Measurements from ENCODE around the gene MORC2. TPM values are rescaled to one million over a fixed set of nuclear protein-coding genes. Genes with fewer than 3 reads are reported as not detected.

The MORC2 gene
- total and polyA plus RNA-seq, 10 of the 15 experiments (the other 5 are each of a cell fraction or from before 2014, with no cell fraction given) = 1.7 to 16.3 (median 9.0) TPM

- POLR2A ChIA-PET = interaction anchor here (1.2 to 2.9 kb wide), 2 partner anchors 156 to 285 kb away, joined by 3 to 8 read pairs; partner anchors contain the start of gene SLC35E4
- BruUV-seq (replicated peaks) = no TSS peak
- Histone ChIP-seq H3K9me3 (replicated peaks; ENCODE audit: control insufficient read depth, insufficient read depth, low read length) (no peaks in the 10 kb centered on the region; the same call in 1 of the 3 replicates), H2AFZ (ENCODE audit: control insufficient read depth, low read depth, low read length) (no peak overlapping the region), H3K36me3 (ENCODE audit: control insufficient read depth in 2 of 2, insufficient read depth in 2 of 2, low read length in 1 of 2) (no peaks in the 10 kb centered on the region), H3K4me2 (ENCODE audit: control insufficient read depth, insufficient read depth) (no peak overlapping the region; the same call in 1 of the 2 replicates), H3K27ac (ENCODE audit: control insufficient read depth, insufficient read depth) (no peak overlapping the region), H4K20me1 (ENCODE audit: control insufficient read depth, insufficient read depth) (no peaks in the 10 kb centered on the region), H3K9ac (ENCODE audit: control insufficient read depth, insufficient read depth, low read length) (no peak overlapping the region), H3K4me3 (no peak overlapping the region), H3K27me3 (replicated peaks in 1 of 2; ENCODE audit: control insufficient read depth in 2 of 2, insufficient read depth in 2 of 2, low read length in 1 of 2) (no peaks in the 10 kb centered on the region), H3K79me2 (ENCODE audit: control insufficient read depth, insufficient read depth, low read length) (peaks cover 3% of the 10 kb centered on the region; the same call in 1 of the 2 replicates), H3K4me1 (ENCODE audit: control insufficient read depth, insufficient read depth, low read length) (peaks cover 3% of the 10 kb centered on the region; the same call in 1 of the 2 replicates)
- RAD21 ChIA-PET (ENCODE audit: unreplicated experiment) = interaction anchor here (0.6 to 4.7 kb wide), 9 partner anchors 11 to 537 kb away, joined by 3 to 34 read pairs (median 5); no protein-coding TSS in a partner anchor
- in situ Hi-C loops (cut with MboI) = loop anchor here (25.0 kb wide), 2 partner anchors 158 to 283 kb away; partner anchors contain the start of gene SLC35E4
- SMC1A ChIA-PET (ENCODE audit: uncharacterized antibody, unreplicated experiment) = interaction anchor here (0.6 to 5.3 kb wide), 8 partner anchors 10 to 315 kb away, joined by 3 to 38 read pairs (median 4); no protein-coding TSS in a partner anchor
- no peak for ATAC-seq
- intact Hi-C loops (cut with micrococcal nuclease; ENCODE audit: unreplicated experiment) = loop anchor here (1.0 kb wide), 2 partner anchors 157 to 286 kb away; no protein-coding TSS in a partner anchor
- no peak for FAIRE-seq
- DNase-seq (ENCODE audit: low read depth, low spot score) = no peak
- CTCF ChIA-PET = interaction anchor here (0.6 to 6.1 kb wide), 28 partner anchors 11 to 853 kb away, joined by 3 to 82 read pairs (median 4); partner anchors contain the start of genes RNF185, SLC35E4 and SMTN
- 81% methylated on average over 7 of the region's 7 CpGs for WGBS (ENCODE audit: insufficient coverage, insufficient replicate concordance, low lambda C conversion rate, missing lambda C conversion rate)
- TF ChIP-seq ZNF384 (IDR thresholded peaks at IDR 0.05; ENCODE audit: borderline replicate concordance, low read depth, low read length) (no peak), CEBPZ (IDR thresholded peaks at IDR 0.05; ENCODE audit: low read depth, low read length) (no peak), SUZ12 (IDR thresholded peaks at IDR 0.05; ENCODE audit: unreplicated experiment) (no peak), DPF2 (IDR thresholded peaks at IDR 0.05) (no peak), HCFC1 (IDR thresholded peaks at IDR 0.05; ENCODE audit: low read length) (no peak), BCL11A (IDR thresholded peaks at IDR 0.05; ENCODE audit: low read depth, low read length) (no peak), STAT3 (IDR thresholded peaks at IDR 0.05; ENCODE audit: low read depth, low read length) (no peak), CUX1 (IDR thresholded peaks at IDR 0.05; ENCODE audit: insufficient replicate concordance, low read depth, low read length) (no peak), ATF3 (IDR thresholded peaks at IDR 0.05; ENCODE audit: borderline replicate concordance, extremely low read depth, low read depth, low read length) (no peak), HDGF (IDR thresholded peaks at IDR 0.05) (no peak), CREM (IDR thresholded peaks at IDR 0.05; ENCODE audit: low read depth) (no peak)
These were observed 48.6 kb downstream of the MORC2 start for GRCh38 chr22:30919973-30920372.

Measured in GM12878 (cell line).